HG03469 (cell line): Measurements from ENCODE around the gene SLC25A21.
"Not testable (repeated sequence)": the region's sequence is repeated elsewhere in the genome, so short reads cannot be mapped to it uniquely, and the experiment has no call there.

ENCODE experiments used
- ATAC-seq: cut with Tn5 transposase; IDR thresholded peaks from one replicate; pipeline ENCODE4 v1.9.1; 2021; ENCODE audit warnings: mild to moderate bottlenecking, moderate library complexity, moderate number of reproducible peaks; ENCODE audit not compliant: unreplicated experiment

The SLC25A21 gene

DNA sequence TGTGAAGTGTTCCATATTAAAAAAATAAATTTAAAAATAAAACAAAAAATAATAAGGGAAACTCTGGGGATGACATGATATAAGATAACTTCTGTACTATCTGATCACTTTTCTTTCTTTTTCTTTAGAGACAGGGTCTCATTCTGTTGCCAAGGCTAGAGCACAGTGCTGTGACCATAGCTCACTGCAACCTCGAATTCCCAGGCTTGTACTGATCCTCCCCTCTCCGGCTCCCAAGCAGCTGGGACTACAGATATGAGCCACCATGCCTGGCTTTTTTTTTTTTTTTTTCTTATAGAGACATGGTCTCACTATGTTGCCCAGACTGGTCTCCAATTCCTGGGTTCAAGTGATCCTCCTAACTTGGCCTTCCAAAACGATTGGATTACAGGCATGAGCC lies 14.9 kb upstream of the SLC25A21 start:
- no peak for ATAC-seq

DNA sequence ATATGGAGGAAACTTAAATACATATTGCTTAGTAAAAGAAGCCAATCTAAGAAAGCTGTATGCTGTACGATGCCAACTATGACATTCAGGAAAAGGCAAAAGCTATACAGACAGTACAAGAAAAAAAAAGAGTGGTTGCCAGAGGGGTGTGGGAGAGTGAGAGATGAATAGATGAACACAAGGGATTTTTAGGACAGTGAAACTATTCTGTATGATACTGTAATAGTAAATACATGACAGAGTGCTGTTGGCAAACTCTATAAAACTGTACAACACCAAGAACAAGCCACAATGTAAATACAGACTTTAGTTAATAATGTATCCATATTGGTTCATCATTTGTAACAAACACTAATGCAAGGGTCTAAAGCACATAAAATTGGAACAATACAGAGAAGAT lies 14.5 kb upstream of the SLC25A21 start:
- ATAC-seq: no peak

DNA sequence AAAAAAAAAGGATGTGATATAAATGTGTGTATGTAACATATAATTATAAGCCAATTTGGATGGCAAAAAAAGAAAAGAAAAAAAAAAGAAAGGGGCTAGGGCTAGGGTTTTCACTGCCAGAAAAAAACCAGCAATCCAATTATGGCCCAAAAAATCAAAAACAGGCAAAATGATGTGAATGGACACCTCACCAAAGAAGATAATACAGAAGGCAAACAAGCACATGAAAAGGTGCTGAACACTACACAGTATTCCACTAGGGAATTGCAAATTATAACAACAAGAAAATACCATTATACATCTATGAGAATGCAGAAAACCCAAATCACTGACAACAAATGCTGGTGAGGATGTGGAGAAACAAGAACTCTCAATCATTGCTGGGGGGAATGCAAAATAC lies 13.3 kb upstream of the SLC25A21 start:
- no peak for ATAC-seq

DNA sequence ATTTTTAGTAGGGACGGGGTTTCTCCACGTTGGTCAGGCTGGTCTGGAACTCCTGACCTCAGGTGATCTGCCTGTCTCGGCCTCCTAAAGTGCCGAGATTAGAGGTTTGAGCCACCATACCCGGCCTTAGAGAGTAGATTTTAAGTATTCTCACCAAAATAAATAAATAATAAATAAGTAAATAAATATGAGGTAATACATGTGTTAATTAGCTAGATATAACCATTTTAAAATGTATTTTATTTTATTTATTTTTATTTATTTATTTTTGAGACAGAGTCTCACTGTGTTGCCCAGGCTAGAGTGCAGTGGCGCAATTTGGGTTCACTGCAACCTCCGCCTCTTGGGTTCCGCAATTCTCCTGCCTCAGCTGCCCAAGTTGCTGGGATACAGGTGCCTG lies 12.1 kb upstream of the SLC25A21 start:
- not testable (repeated sequence) for ATAC-seq

DNA sequence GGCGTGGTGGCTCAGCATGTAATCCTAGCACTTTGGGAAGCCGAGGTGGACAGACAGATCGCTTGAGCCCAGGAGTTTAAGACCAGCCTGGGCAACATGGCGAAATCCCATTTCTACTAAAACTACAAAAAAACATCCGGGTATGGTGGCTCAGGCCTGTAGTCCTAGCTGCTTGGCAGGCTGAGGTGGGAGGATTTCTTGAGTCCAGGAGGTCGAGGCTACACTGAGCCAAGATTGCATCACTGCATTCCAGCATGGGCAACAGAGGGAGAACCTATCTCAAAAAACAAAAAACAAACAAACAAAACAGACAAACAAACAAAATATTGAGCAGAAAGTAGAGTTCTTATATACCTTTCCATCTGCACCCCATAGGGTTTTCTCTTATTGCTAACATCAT lies 9.0 kb upstream of the SLC25A21 start:
- no peak for ATAC-seq

DNA sequence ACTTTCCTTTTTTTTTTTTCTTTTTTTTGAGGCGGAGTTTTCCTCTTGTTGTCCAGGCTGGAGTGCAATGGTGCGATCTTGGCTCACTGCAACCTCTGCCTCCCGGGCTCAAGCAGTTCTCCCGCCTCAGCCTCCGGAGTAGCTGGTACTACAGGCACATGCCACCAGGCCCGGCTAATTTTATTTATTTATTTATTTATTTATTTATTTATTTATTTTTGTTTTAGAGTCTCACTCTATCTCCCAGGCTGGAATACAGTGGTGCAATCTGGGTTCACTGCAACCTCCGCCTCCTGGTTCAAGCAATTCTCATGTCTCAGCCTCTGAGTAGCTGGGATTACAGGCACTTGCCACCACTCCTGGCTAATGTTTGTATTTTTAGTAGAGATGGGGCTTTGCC lies 8.5 kb upstream of the SLC25A21 start:
- ATAC-seq: not testable (repeated sequence)

DNA sequence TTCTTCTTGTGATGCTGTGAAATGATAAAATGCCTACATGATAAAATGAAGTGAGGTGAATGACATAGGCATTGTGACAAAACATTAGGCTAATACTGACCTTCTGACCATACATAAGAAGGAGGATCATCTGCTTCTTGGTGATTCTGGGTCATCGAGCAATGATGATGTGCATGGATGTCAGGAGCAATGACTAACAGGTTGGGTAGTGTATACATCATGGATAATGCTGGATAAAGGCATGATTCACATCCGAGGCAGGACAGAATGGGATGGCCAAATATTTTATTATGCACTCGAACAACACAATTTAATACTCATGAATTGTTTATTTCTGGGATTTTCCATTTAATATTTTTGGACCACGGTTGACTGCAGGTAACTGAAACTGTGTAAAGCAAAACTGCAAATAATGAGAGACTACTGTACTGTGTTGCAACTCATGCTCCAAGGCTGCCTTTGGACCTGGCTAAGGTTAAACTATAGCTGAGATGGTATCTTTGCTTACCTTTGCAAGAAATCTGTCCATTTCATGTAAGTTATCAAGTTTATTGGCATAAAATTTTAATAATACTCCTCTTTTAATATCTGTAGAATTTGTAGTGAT lies 7.6 kb upstream of the SLC25A21 start:
- ATAC-seq: no peak

DNA sequence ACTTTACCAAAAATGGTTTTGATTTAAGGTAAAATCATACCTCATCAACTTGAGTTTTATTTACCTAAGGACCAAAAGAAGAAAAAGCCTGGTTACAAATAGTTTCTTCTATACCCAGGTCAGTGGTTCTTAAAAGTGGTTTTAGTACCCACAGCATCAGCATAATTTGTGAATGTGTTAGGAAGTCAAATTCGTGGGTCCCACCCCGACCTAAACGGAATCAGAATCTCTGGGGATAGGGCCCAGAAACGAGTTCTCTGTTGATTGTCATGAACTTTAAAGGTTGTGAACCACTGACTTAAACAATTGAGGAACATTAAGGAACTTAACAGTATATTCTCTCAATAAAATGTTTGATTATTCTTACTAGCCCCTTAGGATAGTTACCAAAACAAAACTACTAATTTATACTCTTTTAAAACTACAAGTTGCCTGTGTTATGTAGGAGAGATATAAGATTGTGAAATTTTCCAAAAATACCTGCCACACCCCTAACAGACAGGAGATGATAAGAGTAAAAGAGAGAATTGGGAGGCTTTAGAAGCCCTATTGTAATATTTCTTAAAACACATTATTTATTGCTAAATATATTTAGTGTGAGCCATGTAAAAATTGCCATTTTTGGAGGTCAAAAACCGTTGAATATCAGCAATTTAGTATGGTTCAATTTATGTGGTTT lies 669 bp upstream of the SLC25A21 start:
- no peak for ATAC-seq

DNA sequence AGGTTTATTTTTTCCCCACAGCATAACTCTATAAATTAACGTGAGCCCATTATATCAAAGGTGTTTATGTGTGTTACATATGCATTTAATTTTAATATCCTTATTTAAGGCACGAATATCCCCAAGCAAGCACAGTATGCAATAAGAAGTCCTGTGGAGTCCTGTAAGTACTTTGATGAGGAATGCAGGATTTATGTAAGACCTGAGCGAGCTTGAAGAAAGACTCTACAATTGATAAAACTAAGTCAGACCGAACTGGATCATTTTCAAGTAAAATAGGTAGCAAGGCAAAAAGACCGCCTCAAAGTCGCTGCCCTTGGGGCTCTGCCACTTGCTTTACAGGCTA lies 755 bp downstream of the SLC25A21 start:
- ATAC-seq: no peak

DNA sequence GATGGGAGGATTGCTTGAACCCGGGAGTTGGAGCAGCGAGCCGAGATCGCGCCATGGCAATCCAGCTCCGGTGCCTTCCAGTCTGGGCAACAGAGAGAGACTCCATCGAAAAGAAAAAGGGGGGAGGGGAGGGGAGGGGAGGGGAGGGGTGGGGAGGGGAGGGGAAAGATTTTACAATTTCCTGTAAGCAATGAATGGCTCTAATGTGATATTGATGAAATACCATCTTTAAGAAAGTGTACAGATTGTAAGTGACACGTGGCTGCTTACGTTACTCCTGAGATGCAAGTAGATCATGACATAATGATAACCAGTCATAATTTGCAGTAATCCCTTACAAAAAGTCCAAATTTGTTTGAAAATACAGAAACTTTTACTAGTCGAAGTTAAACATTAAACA lies 1.4 kb downstream of the SLC25A21 start:
- no peak for ATAC-seq

DNA sequence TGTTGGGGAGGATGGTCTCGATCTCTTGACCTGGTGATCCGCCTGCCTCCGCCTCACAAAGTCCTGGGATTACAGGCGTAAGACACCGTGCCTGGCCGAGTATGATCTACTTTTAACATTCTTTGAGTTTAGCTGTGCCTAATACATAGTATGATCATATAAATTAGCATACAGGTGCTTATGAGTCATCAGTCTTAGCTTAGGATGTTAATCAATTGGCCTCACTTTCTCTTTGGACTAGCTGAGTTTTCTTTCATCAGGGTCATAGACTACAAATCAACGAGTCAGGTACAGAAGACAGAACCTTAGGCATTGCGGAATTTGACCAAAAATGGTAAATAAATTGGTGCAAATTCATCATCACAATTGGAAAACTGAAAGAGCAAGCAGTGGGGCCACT lies 2.2 kb downstream of the SLC25A21 start:
- ATAC-seq: no peak

DNA sequence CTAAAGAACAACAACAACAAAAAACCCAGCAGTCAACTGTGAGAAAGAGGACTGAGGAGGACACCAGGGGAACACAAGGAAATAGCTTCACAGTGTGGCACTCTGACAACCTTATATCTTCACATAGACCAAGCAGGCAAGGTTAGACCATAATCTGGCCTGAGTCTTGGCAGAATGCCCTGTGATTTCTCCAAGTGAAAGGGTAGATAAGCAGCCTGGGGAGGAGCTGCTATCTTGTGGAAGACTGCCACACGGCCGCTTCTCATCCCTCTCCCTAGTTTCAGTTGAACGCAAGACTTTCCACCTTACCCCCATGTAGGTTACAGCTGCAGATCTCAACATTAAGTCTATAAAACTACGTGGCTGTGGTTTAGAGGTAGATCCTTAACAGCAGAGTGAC lies 3.7 kb downstream of the SLC25A21 start:
- no peak for ATAC-seq

DNA sequence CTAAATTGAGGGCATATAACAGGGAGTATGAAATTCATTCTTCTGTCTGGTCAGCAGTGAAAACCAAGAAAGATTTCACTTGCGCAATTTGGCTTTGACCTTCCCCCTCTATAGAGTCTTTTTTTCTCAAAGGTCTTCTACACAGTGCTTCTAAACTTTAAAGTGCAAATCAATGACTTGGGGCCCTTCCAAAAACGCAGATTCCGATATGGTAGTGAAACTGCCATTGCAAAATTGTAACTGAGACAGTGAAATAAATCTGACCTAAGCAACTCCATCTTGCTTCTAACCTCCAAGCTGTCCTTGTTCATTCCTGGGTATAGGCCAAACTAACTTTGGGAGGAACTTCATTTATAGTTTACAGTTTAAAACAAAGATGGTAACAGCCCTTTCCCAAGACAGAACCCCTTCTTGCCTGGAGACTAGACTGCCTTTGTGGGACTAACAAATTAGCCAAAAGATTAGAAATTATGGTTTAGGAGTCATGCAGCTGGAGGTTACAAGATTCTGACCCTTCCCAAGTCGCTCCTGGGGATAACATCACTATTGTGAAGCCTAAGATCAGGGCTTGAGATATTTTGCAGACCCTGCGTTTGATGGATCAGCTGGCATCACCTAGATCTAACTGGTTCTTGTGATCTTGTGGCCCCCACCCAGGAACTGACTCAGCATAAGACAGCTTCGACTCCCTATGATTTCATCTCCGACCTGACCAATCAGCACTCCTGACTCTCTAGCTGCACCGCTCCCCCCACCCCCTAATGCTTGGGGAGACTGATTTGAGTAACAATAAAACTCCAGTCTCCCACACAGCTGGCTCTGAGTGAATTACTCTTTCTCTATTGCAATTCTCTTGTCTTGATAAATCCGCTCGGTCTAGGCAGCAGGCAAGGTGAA lies 5.0 kb downstream of the SLC25A21 start:
- no peak for ATAC-seq

DNA sequence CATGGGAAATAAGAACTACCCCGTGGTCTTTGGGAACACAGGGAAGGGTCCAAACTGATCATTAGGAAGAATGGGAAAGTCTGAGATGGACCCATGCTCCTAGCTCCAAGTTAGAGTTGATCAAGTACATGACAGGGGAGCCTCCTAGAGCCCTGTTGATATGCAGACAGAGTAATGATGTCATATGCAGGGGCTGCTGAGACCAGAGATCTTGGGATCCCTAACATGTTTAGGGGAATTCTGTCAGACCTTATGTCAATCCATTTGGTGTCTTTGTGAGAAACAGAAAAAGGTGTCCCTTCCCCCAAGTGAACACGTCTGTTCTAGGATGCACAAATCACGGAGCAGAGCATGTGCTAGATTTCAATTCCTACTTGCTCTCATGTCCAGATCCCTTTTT lies 6.6 kb downstream of the SLC25A21 start:
- ATAC-seq: no peak

DNA sequence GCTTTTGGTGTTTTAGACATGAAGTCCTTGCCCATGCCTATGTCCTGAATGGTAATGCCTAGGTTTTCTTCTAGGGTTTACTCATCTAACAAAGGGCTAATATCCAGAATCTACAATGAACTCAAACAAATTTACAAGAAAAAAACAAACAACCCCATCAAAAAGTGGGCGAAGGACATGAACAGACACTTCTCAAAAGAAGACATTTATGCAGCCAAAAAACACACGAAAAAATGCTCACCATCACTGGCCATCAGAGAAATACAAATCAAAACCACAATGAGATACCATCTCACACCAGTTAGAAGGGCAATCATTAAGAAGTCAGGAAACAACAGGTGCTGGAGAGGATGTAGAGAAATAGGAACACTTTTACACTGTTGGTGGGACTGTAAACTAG lies 10.1 kb downstream of the SLC25A21 start:
- ATAC-seq: not testable (repeated sequence)

DNA sequence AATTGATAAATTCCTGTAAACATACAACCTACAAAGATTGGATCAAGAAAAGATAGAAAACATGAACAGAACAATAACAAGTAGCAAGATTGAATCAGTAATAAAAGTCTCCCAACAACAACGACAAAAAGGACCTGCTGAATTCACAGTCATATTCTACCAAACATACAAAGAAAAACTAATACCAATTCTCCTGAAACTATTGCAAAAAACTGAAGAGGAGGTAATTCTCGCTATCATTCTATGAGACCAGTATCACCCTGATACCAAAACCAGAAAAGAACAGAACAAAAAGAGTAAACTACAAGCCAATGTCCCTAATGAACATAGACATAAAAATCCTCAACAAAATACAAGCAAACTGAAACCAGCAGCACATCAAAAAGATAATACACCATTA lies 14.4 kb downstream of the SLC25A21 start:
- ATAC-seq: no peak

DNA sequence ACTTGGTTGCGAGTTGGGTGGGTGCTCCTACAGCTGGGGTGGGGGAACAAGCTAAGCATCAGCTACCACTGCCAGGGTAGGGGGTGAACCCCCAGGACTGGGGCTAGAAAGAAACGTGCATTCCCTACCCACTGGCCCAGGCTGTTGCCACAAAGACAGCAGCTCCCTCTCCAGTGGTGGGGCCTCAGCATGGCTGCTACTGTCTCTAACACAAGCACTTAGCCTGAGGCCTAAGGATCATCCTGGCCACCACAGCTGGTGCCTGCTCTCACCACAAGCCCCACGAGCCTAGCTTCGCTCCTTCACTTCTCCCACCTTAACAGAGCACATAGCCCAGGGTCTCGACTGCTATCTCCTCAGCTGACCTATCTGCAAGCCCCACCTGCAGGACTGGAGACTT lies 18.9 kb downstream of the SLC25A21 start:
- no peak for ATAC-seq

DNA sequence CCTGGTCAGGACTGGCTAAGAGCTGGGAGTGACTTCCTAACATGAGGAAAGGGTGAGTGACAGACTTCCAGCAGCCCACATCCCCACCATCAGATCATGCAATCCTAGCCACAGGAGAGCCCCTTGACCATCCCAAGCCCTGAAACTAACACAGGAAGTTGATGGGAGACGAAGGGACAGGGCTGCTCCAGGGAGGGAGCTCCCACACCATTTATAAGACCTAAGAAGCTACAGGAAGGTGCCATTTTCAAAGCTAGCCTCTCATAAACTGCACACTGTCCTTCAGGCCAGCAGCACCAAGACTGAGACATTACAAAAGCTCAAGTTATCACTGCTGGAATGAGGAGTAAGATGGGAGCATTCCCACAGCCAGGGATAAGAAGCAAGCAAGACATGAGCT lies 19.4 kb downstream of the SLC25A21 start:
- ATAC-seq: no peak

DNA sequence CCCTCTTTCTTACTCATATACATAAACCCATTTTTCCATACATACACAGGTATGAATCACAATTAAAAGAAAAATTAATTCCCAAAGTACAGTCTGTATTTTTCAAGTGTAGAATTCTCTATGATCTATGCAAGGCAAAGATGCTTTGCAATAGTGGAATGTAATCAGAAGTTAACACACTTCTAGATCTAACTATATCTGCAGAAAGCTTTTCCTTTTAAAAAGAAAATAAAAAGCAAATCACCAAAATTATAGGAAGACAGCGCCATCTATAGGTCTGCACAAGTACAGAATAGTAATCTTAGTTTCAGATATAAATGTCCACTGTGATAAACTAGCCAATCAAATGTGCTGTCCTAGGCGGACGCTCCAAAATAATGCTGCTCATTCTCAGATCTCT lies 22.0 kb downstream of the SLC25A21 start:
- no peak for ATAC-seq

DNA sequence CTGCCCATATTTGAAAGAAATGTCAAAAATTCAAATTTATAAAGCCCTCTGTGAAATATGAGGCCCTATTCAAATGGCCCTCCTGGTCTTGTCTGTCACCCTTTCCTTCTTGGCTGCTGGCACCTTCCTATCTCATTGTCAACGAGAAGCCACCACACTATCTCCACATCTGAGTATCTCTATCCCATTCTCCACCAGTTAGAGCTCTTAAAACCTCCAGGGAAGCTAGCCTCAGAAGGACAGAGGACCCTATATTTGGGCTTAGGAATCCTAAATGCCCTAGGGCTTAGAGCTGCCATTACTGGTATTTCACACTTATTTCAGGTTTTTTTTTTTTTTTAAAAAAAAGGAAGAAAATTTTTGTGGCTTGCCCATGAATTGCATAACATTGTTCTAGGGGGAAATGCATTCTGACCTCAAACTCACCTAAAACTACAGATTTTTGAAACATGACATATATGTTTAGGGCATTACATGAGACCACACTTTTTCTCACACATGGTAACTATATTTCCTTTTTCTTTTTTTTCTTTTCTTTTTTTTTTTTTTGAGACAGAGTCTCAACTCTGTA lies 25.0 kb downstream of the SLC25A21 start:
- no peak for ATAC-seq

DNA sequence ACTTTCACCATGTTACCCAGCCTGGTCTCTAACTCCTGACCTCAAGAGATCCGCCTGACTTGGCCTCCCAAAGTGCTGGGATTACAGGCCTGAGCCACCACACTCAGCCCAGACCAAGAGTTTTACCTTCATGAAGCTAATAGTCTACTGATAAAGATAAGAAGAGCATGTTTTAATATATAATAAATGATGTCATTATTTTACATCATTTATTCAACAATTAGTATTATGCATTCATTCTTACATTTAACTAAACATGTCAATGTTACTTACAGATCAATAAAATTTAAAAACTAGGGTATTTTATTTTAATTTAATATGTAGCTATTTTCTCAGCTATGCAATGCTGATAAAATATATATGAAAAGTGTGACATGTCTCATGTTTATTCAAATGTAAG lies 26.0 kb downstream of the SLC25A21 start:
- not testable (repeated sequence) for ATAC-seq

DNA sequence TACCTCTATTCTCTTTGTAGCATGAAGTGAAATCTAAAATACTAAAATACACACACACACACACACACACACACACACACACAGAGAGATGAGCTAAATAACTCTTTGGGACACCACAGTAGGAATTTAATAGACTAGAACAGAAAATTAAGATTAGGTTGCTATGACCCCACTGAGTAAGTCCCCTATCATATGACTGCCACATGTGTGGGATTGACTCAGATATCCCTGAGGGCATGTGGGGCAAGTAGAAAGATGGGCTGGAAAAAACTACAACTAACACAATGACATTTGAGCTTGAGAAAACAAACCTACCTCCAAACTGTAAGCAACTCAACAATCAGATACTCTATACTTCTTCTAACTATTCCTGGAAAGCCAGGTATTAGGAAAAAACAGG lies 27.0 kb downstream of the SLC25A21 start:
- no peak for ATAC-seq
